Cardiac muscle cell (in vitro differentiated cells and primary cell): ENCODE data around the gene RANGRF. TPM values are rescaled to one million over a fixed set of nuclear protein-coding genes. Genes with fewer than 3 reads are reported as not detected.
"Not testable (repeated sequence)": the region's sequence is repeated elsewhere in the genome, so short reads cannot be mapped to it uniquely, and the experiment has no call there.

ENCODE experiments used
- DNase-seq, 2 donors: peaks; one replicate each; pipeline versions ENCODE4 v3.0.0 to v3.0.0-alpha.2; 2010 to 2017; ENCODE audit warnings: low read depth in 1 of 2, low spot score in 1 of 2
- H3K27ac ChIP-seq: fragments of 200-600 bp; sonication (generic); 2 replicates; pipeline ENCODE4 v1.5.1; 2016
- H3K27me3 ChIP-seq: fragments of 200-600 bp; sonication (generic); 2 replicates; pipeline ENCODE4 v1.6.0; 2016; ENCODE audit warnings: control low read depth
- H3K36me3 ChIP-seq: fragments of 200-600 bp; sonication (generic); 2 replicates; pipeline ENCODE4 v1.5.1; 2016; ENCODE audit warnings: control low read depth
- H3K4me1 ChIP-seq: fragments of 200-600 bp; sonication (generic); 2 replicates; pipeline ENCODE4 v1.8.1; 2017; ENCODE audit warnings: low read depth, mild to moderate bottlenecking, mixed run types
- H3K4me3 ChIP-seq: fragments of 200-600 bp; sonication (generic); 2 replicates; pipeline ENCODE4 v1.5.1; 2016; ENCODE audit warnings: mild to moderate bottlenecking
- H3K9me3 ChIP-seq: fragments of 200-600 bp; sonication (generic); 2 replicates; pipeline ENCODE4 v1.5.1; 2017; ENCODE audit warnings: low read depth, mild to moderate bottlenecking, control low read depth
- polyA plus RNA-seq: library from polyadenylated mRNA; unstranded; fragments of >200 nt; fragmentation: Nextera tagmentation; extraction: Ambion mirVana; gene quantifications from 2 replicates; pipeline ENCODE4 v1.2.1, GENCODE V29; 2016
- total RNA-seq: library from RNA; depleted of rRNA; stranded (reverse); fragments of >200 nt; gene quantifications from 2 replicates; pipeline ENCODE4 v1.2.3, GENCODE V29; 2016
- TF ChIP-seq, protein P1 (sequence below): IDR thresholded peaks from 2 replicates; pipeline ENCODE4 v1.5.1; 2012; ENCODE audit warnings: low read depth, mild to moderate bottlenecking, low read length

RANGRF gene
- total RNA-seq = 40.0 and 43.6 TPM in 2 replicates
- polyA plus RNA-seq = 75.5 and 89.2 TPM in 2 replicates

- Histone ChIP-seq H3K27me3 (no peaks in the 10 kb centered on the region), H3K9me3 (no peaks in the 10 kb centered on the region)
Observed at GRCh38 chr17:8288336-8289102, at the start of gene RANGRF. TSS of gene RANGRF (plus strand) at chr17:8288670. CDS start at chr17:8288789, 119 bp downstream.

GRCh38 chr17:8243827-8244226 lies 44.6 kb upstream of the RANGRF start:
- no peak for DNase-seq
- TF ChIP-seq, protein P1, sequence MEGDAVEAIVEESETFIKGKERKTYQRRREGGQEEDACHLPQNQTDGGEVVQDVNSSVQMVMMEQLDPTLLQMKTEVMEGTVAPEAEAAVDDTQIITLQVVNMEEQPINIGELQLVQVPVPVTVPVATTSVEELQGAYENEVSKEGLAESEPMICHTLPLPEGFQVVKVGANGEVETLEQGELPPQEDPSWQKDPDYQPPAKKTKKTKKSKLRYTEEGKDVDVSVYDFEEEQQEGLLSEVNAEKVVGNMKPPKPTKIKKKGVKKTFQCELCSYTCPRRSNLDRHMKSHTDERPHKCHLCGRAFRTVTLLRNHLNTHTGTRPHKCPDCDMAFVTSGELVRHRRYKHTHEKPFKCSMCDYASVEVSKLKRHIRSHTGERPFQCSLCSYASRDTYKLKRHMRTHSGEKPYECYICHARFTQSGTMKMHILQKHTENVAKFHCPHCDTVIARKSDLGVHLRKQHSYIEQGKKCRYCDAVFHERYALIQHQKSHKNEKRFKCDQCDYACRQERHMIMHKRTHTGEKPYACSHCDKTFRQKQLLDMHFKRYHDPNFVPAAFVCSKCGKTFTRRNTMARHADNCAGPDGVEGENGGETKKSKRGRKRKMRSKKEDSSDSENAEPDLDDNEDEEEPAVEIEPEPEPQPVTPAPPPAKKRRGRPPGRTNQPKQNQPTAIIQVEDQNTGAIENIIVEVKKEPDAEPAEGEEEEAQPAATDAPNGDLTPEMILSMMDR = no peak
- Histone ChIP-seq H3K36me3 (no peaks in the 10 kb centered on the region), H3K9me3 (no peaks in the 10 kb centered on the region), H3K27ac (no peak overlapping the region), H3K4me3 (no peak overlapping the region), H3K4me1 (no peaks in the 10 kb centered on the region), H3K27me3 (no peaks in the 10 kb centered on the region)

More at GRCh38 chr17:8288336-8289102, at the start of gene RANGRF:
- TF ChIP-seq, protein P1 = no peak
- H3K27ac ChIP-seq = peak within 1 kb of the TSS; percentile 91
- H3K36me3 ChIP-seq = no peaks in the 10 kb centered on the region
- peak; percentile 89 to 95 for DNase-seq
- H3K4me1 ChIP-seq = peaks cover 12% of the 10 kb centered on the region
- H3K4me3 ChIP-seq = peak within 1 kb of the TSS; percentile 80

DNA sequence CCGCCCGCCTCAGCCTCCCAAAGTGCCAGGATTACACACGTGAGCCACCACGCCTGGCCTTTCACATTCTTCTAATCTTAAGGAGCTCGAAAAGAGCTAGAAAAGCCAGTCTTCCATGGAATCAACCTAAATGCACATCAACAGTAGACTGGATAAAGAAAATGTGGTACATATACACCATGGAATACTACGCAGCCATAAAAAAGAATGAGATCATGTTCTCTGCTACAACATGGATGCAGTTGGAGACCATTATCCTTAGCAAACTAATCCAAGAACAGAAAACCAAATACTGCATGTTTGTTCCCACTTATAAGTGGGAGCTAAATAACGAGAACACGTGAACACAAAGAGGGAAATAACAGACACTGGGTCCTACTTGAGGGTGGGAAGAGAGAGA lies 43.7 kb upstream of the RANGRF start:
- H3K4me3 ChIP-seq = no peak overlapping the region
- no peaks in the 10 kb centered on the region for H3K36me3 ChIP-seq
- no peak overlapping the region for H3K27ac ChIP-seq
- DNase-seq = no peak
- TF ChIP-seq, protein P1 = no peak
- no peaks in the 10 kb centered on the region for H3K27me3 ChIP-seq
- no peaks in the 10 kb centered on the region for H3K9me3 ChIP-seq
- peaks cover 3% of the 10 kb centered on the region for H3K4me1 ChIP-seq

- H3K4me1 ChIP-seq = peaks cover 7% of the 10 kb centered on the region
- H3K27me3 ChIP-seq = no peaks in the 10 kb centered on the region
- H3K36me3 ChIP-seq = no peaks in the 10 kb centered on the region
- no peaks in the 10 kb centered on the region for H3K9me3 ChIP-seq
- H3K4me3 ChIP-seq = peak within 1 kb of the TSS; percentile 78
- TF ChIP-seq, protein P1 = no peak
- DNase-seq = peak; percentile 95 to 96
- peak within 1 kb of the TSS; percentile 86 for H3K27ac ChIP-seq
Observed at GRCh38 chr17:8248751-8249607, 39.5 kb upstream of the RANGRF start, which contains the start of gene PFAS. TSS of gene PFAS (plus strand) at chr17:8249289. CDS start at chr17:8253938, 4,649 bp downstream.

GRCh38 chr17:8249621-8250500 lies 38.6 kb upstream of the RANGRF start:
- TF ChIP-seq, protein P1 = no peak
- Histone ChIP-seq H3K4me1 (peaks cover 7% of the 10 kb centered on the region), H3K27ac (peak overlapping the region; percentile 86), H3K4me3 (peak overlapping the region; percentile 78), H3K27me3 (no peaks in the 10 kb centered on the region), H3K9me3 (no peaks in the 10 kb centered on the region), H3K36me3 (no peaks in the 10 kb centered on the region)
- no peak for DNase-seq

DNA sequence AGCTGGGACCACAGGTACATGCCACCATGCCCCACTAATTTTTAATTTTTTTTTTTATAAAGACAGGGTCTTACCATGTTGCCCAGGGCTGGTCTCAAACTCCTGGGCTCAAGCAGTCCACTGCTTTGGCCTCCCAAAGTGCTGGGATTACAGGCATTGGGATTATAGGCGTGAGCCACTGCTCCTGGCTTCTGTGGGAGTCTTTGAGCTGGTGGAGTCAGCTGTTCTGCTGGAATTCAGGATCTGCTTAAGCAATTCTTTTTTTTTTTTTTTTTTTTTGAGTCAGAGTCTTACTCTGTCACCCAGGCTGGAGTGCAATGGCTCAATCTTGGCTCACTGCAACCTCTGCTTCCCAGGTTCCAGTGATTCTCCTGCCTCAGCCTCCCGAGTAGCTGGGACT lies 37.1 kb upstream of the RANGRF start:
- H3K9me3 ChIP-seq, H3K4me3 ChIP-seq, H3K27ac ChIP-seq, H3K27me3 ChIP-seq, H3K4me1 ChIP-seq: not testable (repeated sequence)
- DNase-seq = peak in 1 of 2 donors; percentile 19
- peaks cover 10% of the 10 kb centered on the region for H3K36me3 ChIP-seq
